GM21381 (cell line): ENCODE measurements around the gene ATP5MG.
A peak's percentile ranks its signal among the peaks of the same experiment; 100 is the strongest.
"Not testable (repeated sequence)": the region's sequence is repeated elsewhere in the genome, so short reads cannot be mapped to it uniquely, and the experiment has no call there.

Source experiments
- ATAC-seq: cut with Tn5 transposase; IDR thresholded peaks from one replicate; pipeline ENCODE4 v1.9.1; 2021; ENCODE audit warnings: mild to moderate bottlenecking, moderate library complexity; ENCODE audit not compliant: unreplicated experiment

ATP5MG gene

GRCh38 chr11:118406599-118407166, 5.3 kb downstream of the ATP5MG start:
- ATAC-seq, result no peak

DNA sequence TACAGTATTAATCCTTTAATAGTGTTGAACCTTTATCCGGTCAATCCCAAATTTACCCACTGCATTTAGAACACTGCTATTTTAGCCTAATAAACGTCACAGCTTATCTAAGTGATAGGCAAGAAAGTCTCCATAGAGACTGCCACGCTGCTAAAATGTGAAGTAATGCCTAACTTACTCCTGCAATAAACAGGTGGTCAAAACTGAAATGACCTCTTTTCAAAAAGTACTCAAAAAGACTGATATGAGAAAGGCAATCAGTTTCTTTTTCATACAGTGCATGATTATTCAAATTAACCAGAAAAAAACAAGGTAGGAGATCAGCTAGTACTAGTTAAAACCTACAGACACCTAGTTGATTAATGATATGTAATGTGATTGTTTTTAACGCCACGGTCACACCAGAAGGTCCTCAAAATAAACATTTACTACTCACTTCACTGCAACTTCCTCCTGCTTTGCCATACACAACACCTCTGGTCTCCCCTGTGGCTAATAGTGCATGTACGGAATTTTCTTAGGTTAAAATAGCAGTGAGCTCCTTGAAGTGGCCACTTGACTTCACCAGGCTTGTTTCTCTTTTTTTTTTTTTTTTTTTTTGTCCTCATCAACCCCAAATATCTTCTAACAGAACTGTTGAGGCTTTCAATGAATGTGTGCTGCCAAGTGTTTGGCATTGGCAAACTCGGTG, 8.8 kb downstream of the ATP5MG start:
- ATAC-seq, result peak; percentile 60

GRCh38 chr11:118411530-118411929, 10.1 kb downstream of the ATP5MG start:
- no peak for ATAC-seq

GRCh38 chr11:118412921-118413320, 11.5 kb downstream of the ATP5MG start:
- no peak for ATAC-seq

GRCh38 chr11:118415062-118415738, 13.8 kb downstream of the ATP5MG start:
- no peak for ATAC-seq

- ATAC-seq, result no peak
These were observed 14.3 kb downstream of the ATP5MG start for GRCh38 chr11:118415739-118416068.

- ATAC-seq, result not testable (repeated sequence)
These were observed 15.5 kb downstream of the ATP5MG start for GRCh38 chr11:118416900-118417299.

DNA sequence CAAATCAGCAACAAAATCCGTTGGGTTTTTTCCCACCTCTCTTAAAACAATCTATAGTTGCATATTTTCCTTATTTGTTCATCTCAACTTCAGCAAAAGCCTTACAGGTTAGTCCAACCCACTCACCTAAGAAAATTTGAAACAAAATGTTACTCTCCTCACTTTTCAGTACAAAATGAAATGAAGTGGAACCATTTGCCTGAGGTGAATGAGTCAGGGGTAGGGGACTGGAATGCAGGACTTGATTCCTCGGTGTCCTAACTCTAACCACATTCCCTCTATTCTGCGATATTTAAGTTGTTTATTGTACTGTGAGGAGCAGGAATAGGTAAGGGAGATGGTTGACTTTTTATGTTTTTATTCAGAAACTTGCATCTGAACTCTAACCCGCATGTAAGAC, 16.4 kb downstream of the ATP5MG start:
- no peak for ATAC-seq

GRCh38 chr11:118418766-118419165, 17.4 kb downstream of the ATP5MG start:
- ATAC-seq, result no peak

- no peak for ATAC-seq
These were observed 26.3 kb downstream of the ATP5MG start for GRCh38 chr11:118427707-118428106.

GRCh38 chr11:118430956-118431355, 29.6 kb downstream of the ATP5MG start:
- ATAC-seq, result no peak

DNA sequence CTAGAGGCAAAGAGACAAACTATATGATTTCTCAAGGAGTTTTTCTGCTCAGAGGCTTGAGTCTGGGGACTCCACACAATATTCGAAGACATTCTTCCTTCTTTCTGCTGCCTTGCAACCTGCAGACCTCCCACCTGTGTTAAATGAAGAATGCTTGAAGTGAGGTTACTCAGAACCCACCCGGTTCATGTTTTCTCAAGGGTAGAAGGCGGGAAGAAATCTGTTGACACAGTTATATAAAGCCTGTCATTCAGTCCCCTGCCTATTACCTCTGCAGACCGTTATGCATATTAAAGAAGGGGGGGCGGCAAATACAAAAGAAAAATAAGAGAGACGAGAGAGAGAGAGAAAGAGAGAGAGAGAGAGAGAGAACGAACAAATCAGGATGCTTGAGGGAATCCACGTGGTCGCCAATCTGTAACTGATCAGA, 32.7 kb downstream of the ATP5MG start:
- no peak for ATAC-seq

GRCh38 chr11:118434553-118435289, 33.3 kb downstream of the ATP5MG start:
- no peak for ATAC-seq

DNA sequence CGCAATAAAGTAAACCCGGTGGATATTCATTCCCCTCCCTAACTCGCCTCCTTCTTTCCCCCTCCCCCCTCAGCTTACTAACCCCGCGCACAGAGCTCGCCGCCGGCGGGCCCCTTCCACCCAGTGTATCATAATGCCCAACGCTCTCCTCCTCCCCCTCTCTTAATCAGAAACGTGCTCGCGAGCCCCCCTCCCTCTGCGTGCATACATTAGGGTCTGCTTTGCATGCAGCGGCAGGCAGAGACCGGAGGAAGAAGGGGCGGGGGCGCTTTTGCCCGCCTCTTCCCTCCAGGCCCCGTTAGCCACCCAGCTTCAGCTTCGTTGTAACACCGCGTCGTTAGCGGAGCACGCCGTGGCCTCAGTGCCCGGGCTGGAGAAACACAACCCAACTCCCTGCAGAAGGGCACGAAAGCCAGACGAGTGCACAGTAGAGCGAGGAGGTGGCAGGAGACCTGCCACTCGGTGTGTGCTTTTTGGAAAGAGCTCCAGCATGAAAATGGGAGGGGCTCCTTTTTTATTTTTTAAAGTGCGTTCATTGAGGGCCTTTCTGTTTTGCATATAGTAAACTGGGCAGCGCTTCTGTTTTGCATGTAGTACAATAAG, 34.0 kb downstream of the ATP5MG start:
- peak; percentile 14 for ATAC-seq

DNA sequence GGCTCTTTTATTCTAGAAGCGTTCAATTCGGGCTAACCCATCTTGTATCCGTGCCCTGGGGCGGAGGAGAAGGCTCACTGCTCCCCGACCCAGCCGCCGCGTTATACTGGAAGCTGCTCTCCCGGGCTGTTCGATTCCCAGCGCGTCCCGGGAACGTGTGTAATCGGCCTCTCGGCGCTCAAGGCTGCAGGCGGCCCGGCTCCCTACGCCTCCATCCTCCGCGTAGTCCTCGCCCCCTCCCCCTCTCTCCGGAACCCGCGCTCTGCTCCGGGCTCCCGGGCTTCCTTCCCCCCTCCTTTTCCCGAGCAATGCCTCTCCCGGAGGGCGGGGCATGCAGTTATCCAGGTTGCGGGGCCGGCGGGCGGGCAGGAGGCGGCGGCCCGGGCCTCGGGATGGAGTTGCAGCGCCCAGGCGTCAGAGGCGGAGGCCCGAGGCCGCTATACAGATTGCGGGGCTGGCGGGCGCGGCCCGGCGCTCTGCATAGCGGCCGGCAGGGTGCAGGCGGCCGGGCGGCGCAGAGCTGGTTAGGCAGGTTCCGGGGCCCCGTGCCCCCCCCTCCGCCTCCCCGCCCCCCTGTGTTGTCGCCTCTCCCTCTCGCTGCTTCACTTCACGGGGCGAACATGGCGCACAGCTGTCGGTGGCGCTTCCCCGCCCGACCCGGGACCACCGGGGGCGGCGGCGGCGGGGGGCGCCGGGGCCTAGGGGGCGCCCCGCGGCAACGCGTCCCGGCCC, 34.7 kb downstream of the ATP5MG start, which contains the start of gene KMT2A:
Gene KMT2A, plus strand, starts transcription at position 600 of the 732 bp plus-strand sequence. Its CDS starts 21 bp downstream, at position 621.
- ATAC-seq, result peak; percentile 54

- ATAC-seq, result peak; percentile 15
These were observed 35.3 kb downstream of the ATP5MG start for GRCh38 chr11:118436639-118437207.

DNA sequence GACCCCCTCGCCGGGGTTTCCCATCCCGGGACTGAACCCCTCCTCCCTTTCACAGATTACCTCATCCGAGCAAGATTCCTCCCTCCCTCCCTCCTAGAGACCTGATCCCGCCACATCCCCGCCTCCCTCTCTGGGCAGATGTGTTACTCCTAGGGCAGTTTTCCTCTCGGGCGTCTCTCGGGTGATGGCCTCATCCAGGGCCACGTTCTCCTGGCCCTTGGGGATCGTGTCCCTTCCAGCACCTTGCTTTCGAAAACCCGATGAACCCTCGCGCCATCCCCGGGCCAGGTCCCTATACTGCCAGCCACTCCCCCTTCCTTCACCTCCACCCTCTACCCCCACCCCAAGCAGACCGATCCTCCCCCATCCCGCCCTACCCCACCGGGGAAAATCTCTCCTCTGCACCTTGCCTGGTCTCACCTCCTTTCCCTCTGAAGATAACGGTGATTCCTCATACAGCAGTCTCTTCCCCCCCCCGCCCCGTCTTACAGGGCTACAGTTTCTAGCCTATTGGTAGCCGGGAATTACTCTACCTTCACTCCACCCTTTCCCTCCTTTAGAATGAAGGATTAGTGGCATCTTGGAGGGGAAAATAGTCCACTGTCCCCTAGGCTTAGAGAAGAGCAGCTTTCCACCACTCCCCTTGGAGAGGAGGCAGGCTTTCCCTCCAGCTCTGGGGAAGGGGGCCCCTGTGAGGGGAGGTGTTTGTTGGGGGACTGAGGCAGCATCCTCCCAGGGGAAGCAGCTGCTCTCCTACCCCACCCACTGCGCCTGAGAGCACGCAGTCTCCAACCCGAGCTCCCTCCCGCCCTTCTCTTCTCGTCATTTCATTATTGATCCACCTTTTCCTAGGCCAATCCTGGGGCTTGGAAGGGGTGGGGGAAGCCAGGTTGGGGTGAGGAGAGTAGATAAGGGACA, 36.1 kb downstream of the ATP5MG start:
- no peak for ATAC-seq

- ATAC-seq, result no peak
These were observed 37.0 kb downstream of the ATP5MG start for GRCh38 chr11:118438314-118438931.

GRCh38 chr11:118439646-118440045, 38.2 kb downstream of the ATP5MG start:
- no peak for ATAC-seq
